Transverse colon (tissue), 4 donors: Measurements from ENCODE around the gene DTNBP1.

Source experiments
- EP300 ChIP-seq: sonication (generic); formaldehyde crosslinking; IDR thresholded peaks from one replicate; pipeline ENCODE4 v1.6.1; 2017; ENCODE audit warnings: antibody characterized with exemption, low read depth
- POLR2A ChIP-seq: fragments of 450-650 bp; IDR thresholded peaks from one replicate; pipeline ENCODE4 v1.6.1; 2016; ENCODE audit warnings: antibody characterized with exemption, mild to moderate bottlenecking, moderate library complexity
- POLR2AphosphoS5 ChIP-seq, 3 donors: sonication (generic); formaldehyde crosslinking; IDR thresholded peaks; one replicate each; pipeline ENCODE4 v1.6.1; 2016; ENCODE audit warnings: antibody characterized with exemption in 3 of 3
- TF ChIP-seq, protein P1 (sequence below), 5 experiments: fragments of 200-600 bp in 3 of 5; fragments of 450-650 bp in 2 of 5; sonication (generic) in 3 of 5; IDR thresholded peaks; 1 replicate in 2 of 5; 2 replicates in 3 of 5; pipeline ENCODE4 v1.5.1; 2016 to 2017; ENCODE audit warnings: antibody characterized with exemption in 5 of 5, inconsistent platforms in 3 of 5, mild to moderate bottlenecking in 2 of 5, moderate library complexity in 1 of 5

DNA sequence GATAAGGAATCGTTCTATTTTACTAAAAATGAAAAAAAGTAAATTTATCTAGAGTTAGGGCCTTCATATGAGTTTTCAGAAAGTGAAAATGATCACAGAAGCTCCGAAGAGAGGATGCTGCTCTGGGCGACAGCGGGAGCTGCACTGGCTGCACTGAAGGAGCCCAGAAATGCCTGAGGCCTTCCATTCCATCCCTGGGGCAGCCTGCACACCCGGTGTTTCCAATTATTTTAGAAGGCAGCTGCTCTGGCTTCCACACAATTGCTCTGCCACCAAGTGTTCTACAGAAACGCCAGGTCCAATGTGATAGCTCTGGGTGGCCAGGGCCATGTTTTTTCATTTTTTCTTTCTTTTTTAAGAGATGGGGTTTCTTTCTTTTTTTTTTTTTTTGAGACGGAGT lies 3.6 kb downstream of the DTNBP1 start:
- TF ChIP-seq POLR2A (no peak), POLR2AphosphoS5 (IDR thresholded peaks at IDR 0.05) (no peak), EP300 (no peak)
- TF ChIP-seq, protein P1, sequence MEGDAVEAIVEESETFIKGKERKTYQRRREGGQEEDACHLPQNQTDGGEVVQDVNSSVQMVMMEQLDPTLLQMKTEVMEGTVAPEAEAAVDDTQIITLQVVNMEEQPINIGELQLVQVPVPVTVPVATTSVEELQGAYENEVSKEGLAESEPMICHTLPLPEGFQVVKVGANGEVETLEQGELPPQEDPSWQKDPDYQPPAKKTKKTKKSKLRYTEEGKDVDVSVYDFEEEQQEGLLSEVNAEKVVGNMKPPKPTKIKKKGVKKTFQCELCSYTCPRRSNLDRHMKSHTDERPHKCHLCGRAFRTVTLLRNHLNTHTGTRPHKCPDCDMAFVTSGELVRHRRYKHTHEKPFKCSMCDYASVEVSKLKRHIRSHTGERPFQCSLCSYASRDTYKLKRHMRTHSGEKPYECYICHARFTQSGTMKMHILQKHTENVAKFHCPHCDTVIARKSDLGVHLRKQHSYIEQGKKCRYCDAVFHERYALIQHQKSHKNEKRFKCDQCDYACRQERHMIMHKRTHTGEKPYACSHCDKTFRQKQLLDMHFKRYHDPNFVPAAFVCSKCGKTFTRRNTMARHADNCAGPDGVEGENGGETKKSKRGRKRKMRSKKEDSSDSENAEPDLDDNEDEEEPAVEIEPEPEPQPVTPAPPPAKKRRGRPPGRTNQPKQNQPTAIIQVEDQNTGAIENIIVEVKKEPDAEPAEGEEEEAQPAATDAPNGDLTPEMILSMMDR (IDR thresholded peaks at IDR 0.05), result no peak
